Hepatocyte (in vitro differentiated cells): ENCODE data around the gene PRDM16. TPM values are rescaled to one million over a fixed set of nuclear protein-coding genes. Genes with fewer than 3 reads are reported as not detected.

Experiments used
- DNase-seq: peaks from one replicate; pipeline ENCODE4 v3.0.0-alpha.2; 2016; ENCODE audit warnings: low spot score
- H2AFZ ChIP-seq: fragments of 200-600 bp; sonication (generic); 2 replicates; pipeline ENCODE4 v1.6.0; 2016; ENCODE audit warnings: antibody characterized with exemption, mild to moderate bottlenecking
- H3K27ac ChIP-seq: fragments of 200-600 bp; sonication (generic); 2 replicates; pipeline ENCODE4 v1.5.1; 2016; ENCODE audit warnings: mild to moderate bottlenecking
- H3K27me3 ChIP-seq: fragments of 200-600 bp; sonication (generic); 2 replicates; pipeline ENCODE4 v1.6.1; 2016
- H3K36me3 ChIP-seq: fragments of 200-600 bp; sonication (generic); replicated peaks from 2 replicates; pipeline ENCODE4 v1.5.1; 2016; ENCODE audit warnings: low read depth; ENCODE audit not compliant: insufficient read depth
- H3K4me1 ChIP-seq: fragments of 200-600 bp; sonication (generic); 2 replicates; pipeline ENCODE4 v1.5.1; 2016; ENCODE audit warnings: mild to moderate bottlenecking, moderate library complexity; ENCODE audit not compliant: insufficient read depth
- H3K4me2 ChIP-seq: fragments of 200-600 bp; sonication (generic); 2 replicates; pipeline ENCODE4 v1.6.0; 2016
- H3K4me3 ChIP-seq: fragments of 200-600 bp; sonication (generic); 2 replicates; pipeline ENCODE4 v1.5.1; 2016; ENCODE audit warnings: mild to moderate bottlenecking
- H3K79me2 ChIP-seq: fragments of 200-600 bp; sonication (generic); 2 replicates; pipeline ENCODE4 v1.6.0; 2017; ENCODE audit warnings: mild to moderate bottlenecking
- H3K9me2 ChIP-seq: fragments of 200-600 bp; sonication (generic); replicated peaks from 2 replicates; pipeline ENCODE4 v1.6.0; 2017; ENCODE audit warnings: mild to moderate bottlenecking; ENCODE audit not compliant: insufficient read depth
- H3K9me3 ChIP-seq: fragments of 200-600 bp; sonication (generic); 2 replicates; pipeline ENCODE4 v1.5.1; 2016; ENCODE audit warnings: low read depth, mild to moderate bottlenecking
- H4K20me1 ChIP-seq: fragments of 200-600 bp; sonication (generic); 2 replicates; pipeline ENCODE4 v1.6.0; 2016; ENCODE audit warnings: mild to moderate bottlenecking; ENCODE audit not compliant: insufficient read depth, poor library complexity, severe bottlenecking
- EZH2 ChIP-seq: fragments of 200-600 bp; sonication (generic); IDR thresholded peaks from 2 replicates; pipeline ENCODE4 v1.6.1; 2016; ENCODE audit warnings: antibody characterized with exemption, mild to moderate bottlenecking, borderline replicate concordance
- EZH2phosphoT487 ChIP-seq: fragments of 200-600 bp; sonication (generic); IDR thresholded peaks from one replicate; pipeline ENCODE4 v1.6.1; 2018; ENCODE audit warnings: antibody characterized with exemption, mild to moderate bottlenecking, low read depth, moderate library complexity; ENCODE audit not compliant: unreplicated experiment, severe bottlenecking
- WGBS: methylation state at CpG from one replicate; pipeline ENCODE4 v1.1.6; 2016; ENCODE audit warnings: low lambda C conversion rate; ENCODE audit errors: missing lambda C conversion rate; 5-methylcytosine and 5-hydroxymethylcytosine counted together
- polyA plus RNA-seq: library from polyadenylated mRNA; unstranded; fragments of >200 nt; fragmentation: Nextera tagmentation; extraction: Ambion mirVana; gene quantifications from 2 replicates; pipeline ENCODE4 v1.2.1, GENCODE V29; 2016
- total RNA-seq: library from RNA; depleted of rRNA; stranded (reverse); fragments of >200 nt; gene quantifications from 2 replicates; pipeline ENCODE4 v1.2.3, GENCODE V29; 2014
- TF ChIP-seq, protein P1 (sequence below): fragments of 200-600 bp; sonication (generic); IDR thresholded peaks from 2 replicates; pipeline ENCODE4 v1.5.1; 2016; ENCODE audit warnings: antibody characterized with exemption, mild to moderate bottlenecking; ENCODE audit not compliant: poor library complexity

PRDM16 gene
- total and polyA plus RNA-seq, 2 experiments from 2014 or later, result 8.1 to 9.9 TPM

DNA sequence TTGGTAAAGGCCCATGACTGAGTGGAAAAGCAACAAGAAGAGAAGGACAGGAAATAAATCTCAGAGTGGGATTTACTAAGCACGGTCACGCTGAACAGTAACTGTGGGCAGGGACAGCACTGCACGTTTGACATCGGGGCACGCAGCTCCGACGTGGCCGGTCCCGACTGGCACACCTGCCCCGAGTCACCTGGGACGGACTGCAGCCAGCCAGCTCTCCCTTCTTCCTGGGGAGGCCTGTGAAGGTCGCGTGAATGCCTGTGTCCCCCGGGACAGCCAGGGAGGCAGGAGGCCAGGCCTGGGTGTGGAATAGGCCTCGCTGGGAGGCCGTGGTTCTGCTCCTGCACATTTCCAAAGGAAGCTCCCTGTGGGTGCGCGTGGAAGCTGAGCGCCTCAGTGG lies 140.2 kb downstream of the PRDM16 start:
- Histone ChIP-seq H3K9me2 (no peaks in the 10 kb centered on the region), H3K79me2 (no peaks in the 10 kb centered on the region), H3K4me3 (no peak overlapping the region), H4K20me1 (no peaks in the 10 kb centered on the region), H3K36me3 (no peaks in the 10 kb centered on the region), H3K27me3 (no peaks in the 10 kb centered on the region), H3K4me2 (no peak overlapping the region), H3K27ac (no peak overlapping the region), H3K9me3 (no peaks in the 10 kb centered on the region), H3K4me1 (no peaks in the 10 kb centered on the region), H2AFZ (no peak overlapping the region)
- no peak for DNase-seq
- no peak for TF ChIP-seq EZH2phosphoT487
- 94% methylated on average over 19 of the region's 19 CpGs for whole genome bisulfite sequencing

DNA sequence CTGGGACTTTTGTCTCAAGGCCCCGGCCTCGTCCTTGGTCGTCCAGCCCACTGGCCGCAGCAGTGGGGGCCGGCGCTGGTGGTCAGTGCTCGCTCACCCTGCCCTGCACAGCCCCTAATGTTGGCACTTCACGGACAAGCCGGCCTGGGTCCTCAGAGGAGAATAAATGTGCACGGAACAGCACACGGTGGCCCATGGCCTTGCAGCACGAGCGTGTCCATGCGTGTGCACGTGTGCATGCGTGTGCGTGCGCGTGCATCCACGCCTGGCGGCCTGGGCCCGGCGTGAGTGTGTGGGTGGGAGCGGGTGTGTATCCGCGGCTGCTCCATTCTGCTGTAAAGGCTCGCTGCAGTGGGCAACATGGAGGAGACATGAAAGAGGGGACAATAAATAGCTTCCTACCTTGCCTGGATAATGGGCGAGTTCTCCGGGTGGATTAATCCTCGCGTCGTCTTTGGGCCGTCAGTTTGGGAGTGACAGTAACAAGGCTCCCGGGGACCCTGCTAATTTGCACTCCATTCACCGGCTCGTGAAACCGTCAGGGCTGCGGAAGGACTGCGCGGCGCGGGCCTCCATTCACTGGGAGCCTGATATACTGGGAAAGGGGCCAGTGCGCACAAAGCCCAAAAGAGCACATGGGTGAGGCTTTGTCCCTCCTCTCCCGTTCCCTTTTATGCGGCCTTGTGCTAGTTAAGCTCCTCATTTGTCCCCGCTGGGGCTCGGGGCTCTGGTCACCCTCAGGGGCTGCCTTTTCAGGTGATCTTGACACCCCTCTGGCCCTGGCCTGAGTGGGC lies 142.8 kb downstream of the PRDM16 start:
- no peaks in the 10 kb centered on the region for H4K20me1 ChIP-seq
- H3K4me2 ChIP-seq, result no peak overlapping the region
- WGBS, result 94% methylated on average over 47 of the region's 47 CpGs
- H3K36me3 ChIP-seq, result no peaks in the 10 kb centered on the region
- TF ChIP-seq, protein P1, sequence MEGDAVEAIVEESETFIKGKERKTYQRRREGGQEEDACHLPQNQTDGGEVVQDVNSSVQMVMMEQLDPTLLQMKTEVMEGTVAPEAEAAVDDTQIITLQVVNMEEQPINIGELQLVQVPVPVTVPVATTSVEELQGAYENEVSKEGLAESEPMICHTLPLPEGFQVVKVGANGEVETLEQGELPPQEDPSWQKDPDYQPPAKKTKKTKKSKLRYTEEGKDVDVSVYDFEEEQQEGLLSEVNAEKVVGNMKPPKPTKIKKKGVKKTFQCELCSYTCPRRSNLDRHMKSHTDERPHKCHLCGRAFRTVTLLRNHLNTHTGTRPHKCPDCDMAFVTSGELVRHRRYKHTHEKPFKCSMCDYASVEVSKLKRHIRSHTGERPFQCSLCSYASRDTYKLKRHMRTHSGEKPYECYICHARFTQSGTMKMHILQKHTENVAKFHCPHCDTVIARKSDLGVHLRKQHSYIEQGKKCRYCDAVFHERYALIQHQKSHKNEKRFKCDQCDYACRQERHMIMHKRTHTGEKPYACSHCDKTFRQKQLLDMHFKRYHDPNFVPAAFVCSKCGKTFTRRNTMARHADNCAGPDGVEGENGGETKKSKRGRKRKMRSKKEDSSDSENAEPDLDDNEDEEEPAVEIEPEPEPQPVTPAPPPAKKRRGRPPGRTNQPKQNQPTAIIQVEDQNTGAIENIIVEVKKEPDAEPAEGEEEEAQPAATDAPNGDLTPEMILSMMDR, result no peak
- no peak for TF ChIP-seq EZH2phosphoT487
- no peak for TF ChIP-seq EZH2
- no peaks in the 10 kb centered on the region for H3K9me3 ChIP-seq
- H3K79me2 ChIP-seq, result no peaks in the 10 kb centered on the region
- no peaks in the 10 kb centered on the region for H3K9me2 ChIP-seq
- H3K27ac ChIP-seq, result no peak overlapping the region
- H3K4me3 ChIP-seq, result no peak overlapping the region
- no peak for DNase-seq
- no peak overlapping the region for H2AFZ ChIP-seq
- no peaks in the 10 kb centered on the region for H3K4me1 ChIP-seq
- H3K27me3 ChIP-seq, result no peaks in the 10 kb centered on the region

DNA sequence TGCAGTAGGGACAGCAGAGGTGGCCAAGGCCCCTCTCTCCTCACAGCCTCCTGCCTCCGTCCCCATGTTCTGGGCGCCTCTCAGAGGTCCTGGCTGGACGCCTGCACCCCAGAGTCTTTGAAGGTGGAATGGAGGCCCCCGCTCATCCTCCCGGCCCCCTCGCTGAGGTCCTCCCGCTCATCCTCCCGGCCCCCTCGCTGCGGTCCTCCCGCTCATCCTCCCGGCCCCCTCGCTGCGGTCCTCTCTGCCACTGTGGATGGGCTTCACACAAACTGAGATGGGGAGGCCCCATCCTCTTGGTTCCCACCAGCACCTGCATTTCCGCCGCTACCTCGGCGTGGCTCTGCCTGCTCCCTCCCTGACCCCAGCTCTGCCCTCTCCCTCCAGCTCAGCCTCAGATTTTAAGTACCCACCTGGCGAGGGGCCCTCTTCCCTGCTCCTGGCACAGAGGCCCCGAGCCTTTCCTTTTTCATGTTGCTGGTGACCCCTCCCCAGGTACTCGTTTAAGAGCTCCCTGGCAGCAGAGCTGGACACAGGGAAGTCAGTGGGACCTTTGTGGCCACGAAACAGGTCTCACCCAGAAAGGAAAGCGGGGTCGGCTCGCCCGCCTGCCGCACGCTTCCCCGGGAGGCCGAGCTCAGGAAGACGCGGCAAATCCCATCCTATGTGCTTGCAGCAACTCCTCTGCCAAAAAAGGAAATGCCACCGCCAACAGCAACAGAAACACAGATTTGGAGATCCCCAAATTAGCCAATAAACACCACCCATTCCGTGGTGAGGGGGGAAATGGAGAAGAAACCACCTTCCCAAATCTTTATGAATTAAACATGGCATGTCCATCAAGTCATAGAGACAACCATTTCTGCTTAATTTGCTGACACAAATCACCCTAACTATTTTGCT lies 143.7 kb downstream of the PRDM16 start:
- Histone ChIP-seq H3K4me3 (no peak overlapping the region), H3K9me2 (no peaks in the 10 kb centered on the region), H3K9me3 (no peaks in the 10 kb centered on the region), H3K79me2 (no peaks in the 10 kb centered on the region), H2AFZ (no peak overlapping the region), H3K27me3 (no peaks in the 10 kb centered on the region), H3K4me1 (peaks cover 8% of the 10 kb centered on the region), H3K36me3 (no peaks in the 10 kb centered on the region), H3K27ac (no peak overlapping the region), H4K20me1 (no peaks in the 10 kb centered on the region), H3K4me2 (no peak overlapping the region)
- DNase-seq, result no peak
- TF ChIP-seq, protein P1, result no peak
- no peak for TF ChIP-seq EZH2phosphoT487
- no peak for TF ChIP-seq EZH2
- 94% methylated on average over 20 of the region's 34 CpGs for WGBS

DNA sequence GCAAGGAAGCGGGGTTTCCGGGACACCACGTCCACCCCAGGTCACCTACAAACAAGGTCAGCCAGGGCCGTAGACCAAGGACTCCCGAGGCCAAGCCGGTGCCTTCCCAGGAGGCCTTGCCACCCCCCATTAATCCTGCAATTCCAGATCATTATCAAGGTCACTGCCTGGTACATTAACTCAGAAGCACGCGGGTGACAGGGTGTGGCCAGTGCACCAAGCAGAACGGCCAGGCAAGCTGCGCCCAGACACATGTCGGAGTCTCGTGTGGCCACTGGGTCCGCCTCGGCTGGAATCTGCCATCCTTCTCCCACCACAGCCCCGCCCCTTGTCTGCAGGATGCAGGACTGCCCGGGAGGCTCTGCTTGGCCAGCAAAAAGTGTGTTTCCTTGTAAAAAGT lies 144.7 kb downstream of the PRDM16 start:
- peaks cover 18% of the 10 kb centered on the region for H3K4me1 ChIP-seq
- no peak overlapping the region for H3K4me3 ChIP-seq
- H3K9me3 ChIP-seq, result no peaks in the 10 kb centered on the region
- no peaks in the 10 kb centered on the region for H3K79me2 ChIP-seq
- no peaks in the 10 kb centered on the region for H4K20me1 ChIP-seq
- H3K36me3 ChIP-seq, result no peaks in the 10 kb centered on the region
- H3K4me2 ChIP-seq, result no peak overlapping the region
- no peaks in the 10 kb centered on the region for H3K9me2 ChIP-seq
- no peak overlapping the region for H2AFZ ChIP-seq
- TF ChIP-seq EZH2phosphoT487, result no peak
- DNase-seq, result peak; percentile 37
- H3K27ac ChIP-seq, result no peak overlapping the region
- 61% methylated on average over 16 of the region's 16 CpGs for WGBS
- H3K27me3 ChIP-seq, result no peaks in the 10 kb centered on the region
